Stimulated activated CD4-positive, alpha-beta T cell treated with anti-CD3 and anti-CD28 coated beads, TNF-alpha, amount 100 ng/mL, for 24 hours (primary cell): ENCODE data around the gene LIG3.
A peak's percentile ranks its signal among the peaks of the same experiment; 100 is the strongest.
"Not testable (repeated sequence)": the region's sequence is repeated elsewhere in the genome, so short reads cannot be mapped to it uniquely, and the experiment has no call there.

Experiments used
- DNase-seq, 3 experiments: peaks; one replicate each; pipeline ENCODE4 v3.0.0-alpha.2; 2020; ENCODE audit warnings: low read depth in 3 of 3

The LIG3 gene

GRCh38 chr17:35041390-35041789 is 61.1 kb downstream of the LIG3 start:
- DNase-seq, result no peak

DNA sequence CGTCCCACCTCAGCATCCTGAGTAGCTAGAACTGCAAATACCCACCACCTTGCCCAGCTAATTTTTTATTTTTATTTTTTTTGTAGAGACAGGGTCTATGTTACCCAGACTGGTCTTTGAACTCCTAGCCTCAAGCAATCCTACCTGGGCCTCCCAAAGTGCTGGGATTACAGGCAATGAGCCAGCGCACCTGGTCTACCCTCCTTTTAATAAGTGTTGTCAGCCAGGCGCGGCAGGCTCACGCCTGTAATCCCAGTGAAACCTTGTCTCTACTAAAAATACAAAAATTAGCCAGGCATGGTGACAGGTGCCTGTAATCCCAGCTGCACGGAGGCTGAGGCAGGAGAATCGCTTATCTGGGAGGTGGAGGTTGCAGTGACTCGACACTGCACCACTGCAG is 63.9 kb downstream of the LIG3 start:
- DNase-seq, result no peak

DNA sequence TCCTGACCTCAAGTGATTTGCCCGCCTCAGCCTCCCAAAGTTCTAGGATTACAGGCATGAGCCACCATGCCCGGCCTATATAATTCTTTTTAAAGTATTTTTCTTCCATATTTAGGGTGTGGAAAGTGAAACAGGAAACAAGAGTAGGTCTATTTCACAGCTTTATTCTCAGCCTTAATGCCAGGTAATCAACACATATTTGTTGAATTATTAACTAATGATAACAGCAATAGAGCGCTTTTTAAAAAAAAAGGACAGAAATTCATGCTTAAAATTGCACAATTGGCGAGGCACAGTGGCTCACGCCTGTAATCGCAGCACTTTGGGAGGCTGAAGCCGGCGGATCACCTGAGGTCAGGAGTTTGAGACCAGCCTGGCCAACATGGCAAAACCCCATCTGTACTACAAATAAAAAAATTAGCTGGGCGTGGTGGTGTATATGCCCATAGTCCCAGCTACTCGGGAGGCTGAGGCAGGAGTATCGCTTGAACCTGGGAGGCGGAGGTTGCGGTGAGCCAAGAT is 65.2 kb downstream of the LIG3 start:
- not testable (repeated sequence) for DNase-seq

DNA sequence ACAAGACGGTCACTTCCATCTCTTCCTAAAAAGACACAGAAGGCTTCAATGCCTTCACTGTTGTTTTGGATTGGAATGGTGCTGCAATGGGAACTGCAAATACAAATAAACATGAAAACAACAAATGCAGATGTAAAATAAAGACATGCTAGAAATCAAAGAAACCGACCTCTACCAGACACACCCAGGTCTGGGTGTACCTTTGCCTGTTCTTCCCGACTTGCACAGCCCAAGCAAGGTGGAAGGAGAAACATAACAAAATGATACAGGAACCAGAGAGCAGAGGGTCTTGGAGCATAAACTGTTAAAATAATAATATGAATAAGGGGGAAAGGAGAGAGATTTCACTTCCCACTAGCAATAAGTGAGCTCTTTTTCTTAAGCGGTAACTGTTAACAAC is 65.9 kb downstream of the LIG3 start:
- DNase-seq, result no peak

- peak; percentile 35 to 60 (median 44) for DNase-seq
These were observed 66.5 kb downstream of the LIG3 start for GRCh38 chr17:35046740-35047283.

GRCh38 chr17:35048685-35049379 is 68.5 kb downstream of the LIG3 start:
- no peak for DNase-seq

- no peak for DNase-seq
These were observed 69.9 kb downstream of the LIG3 start for GRCh38 chr17:35050170-35050569.

- no peak for DNase-seq
These were observed 70.9 kb downstream of the LIG3 start for GRCh38 chr17:35051183-35051578.

GRCh38 chr17:35051579-35052240 is 71.4 kb downstream of the LIG3 start:
- no peak for DNase-seq

DNA sequence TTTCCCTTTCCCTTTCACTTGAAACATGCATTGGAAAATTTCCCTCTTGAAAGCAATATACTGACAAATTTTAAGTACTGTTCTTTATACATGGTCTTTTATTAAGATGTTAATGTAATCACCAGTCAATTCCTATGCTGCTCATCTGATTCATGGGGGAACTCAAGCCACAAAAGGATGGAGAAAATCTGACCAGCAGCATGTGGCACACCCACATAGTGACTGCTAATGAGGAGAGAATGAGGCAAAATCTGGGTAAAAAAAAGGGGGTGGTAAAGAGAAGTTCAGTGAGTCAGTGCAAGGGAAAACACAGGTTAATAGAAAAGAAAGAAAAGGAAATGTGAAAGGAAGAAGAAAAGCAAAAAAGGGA is 71.9 kb downstream of the LIG3 start:
- DNase-seq, result no peak

- no peak for DNase-seq
These were observed 72.5 kb downstream of the LIG3 start for GRCh38 chr17:35052780-35053179.

- DNase-seq, result no peak
These were observed 72.9 kb downstream of the LIG3 start for GRCh38 chr17:35053204-35053603.

DNA sequence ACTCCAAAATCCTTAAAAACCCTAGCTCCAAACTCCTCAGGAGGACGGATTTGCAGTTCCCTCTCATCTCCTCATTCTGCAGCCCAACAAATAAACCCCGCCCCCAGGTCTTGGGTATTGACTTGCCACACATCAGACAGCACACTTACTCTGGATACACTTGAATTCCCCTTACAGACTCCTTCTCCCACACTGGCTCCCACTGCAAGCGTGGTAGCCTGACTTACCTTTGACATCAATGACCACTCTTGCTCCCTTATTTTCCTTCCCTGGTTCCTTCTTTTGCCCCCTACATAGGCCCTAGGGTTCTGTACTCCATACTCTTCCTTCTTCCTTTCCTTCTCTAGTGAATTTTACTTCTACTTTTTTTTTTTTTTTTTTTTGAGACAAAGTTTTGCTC is 75.7 kb downstream of the LIG3 start:
- DNase-seq, result no peak

- no peak for DNase-seq
These were observed 77.1 kb downstream of the LIG3 start for GRCh38 chr17:35057332-35057915.
